A673 (cell line): ENCODE results near the gene PVR.

ENCODE experiments used
- EZH2 ChIP-seq: fragments of 200-600 bp; sonication (generic); IDR thresholded peaks from 2 replicates; pipeline ENCODE4 v1.6.1; 2017; ENCODE audit warnings: borderline replicate concordance, low read depth, mild to moderate bottlenecking, mixed read lengths, antibody characterized with exemption, low read length; ENCODE audit not compliant: poor library complexity, severe bottlenecking
- TF ChIP-seq, protein P1 (sequence below): fragments of 300-800, 200-600 bp; sonication (generic); conservative IDR thresholded peaks from 2 replicates; pipeline ENCODE4 v1.5.1; 2017; ENCODE audit warnings: low read depth, mild to moderate bottlenecking, antibody characterized with exemption, low read length, moderate library complexity, mixed read lengths

DNA sequence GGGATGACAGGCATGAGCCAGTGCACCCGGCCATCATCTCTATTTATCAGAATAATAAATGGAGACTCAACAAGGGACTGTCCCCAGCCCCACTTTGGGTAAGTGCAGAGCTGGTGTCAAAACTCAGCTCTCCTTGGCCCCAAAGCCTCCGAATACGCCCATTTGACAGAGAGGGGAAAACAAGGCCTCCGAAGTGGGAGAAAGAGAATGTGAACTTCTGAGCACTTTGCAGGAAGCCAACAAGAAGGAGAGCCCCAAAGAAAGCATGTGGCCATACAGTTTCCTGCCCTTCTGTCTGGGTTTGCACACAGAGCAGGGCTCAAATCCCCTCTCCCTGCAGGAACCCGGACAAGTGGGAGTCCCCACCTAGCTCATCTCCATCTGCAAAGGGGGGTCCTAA is 56.8 kb downstream of the PVR start:
- TF ChIP-seq, protein P1, sequence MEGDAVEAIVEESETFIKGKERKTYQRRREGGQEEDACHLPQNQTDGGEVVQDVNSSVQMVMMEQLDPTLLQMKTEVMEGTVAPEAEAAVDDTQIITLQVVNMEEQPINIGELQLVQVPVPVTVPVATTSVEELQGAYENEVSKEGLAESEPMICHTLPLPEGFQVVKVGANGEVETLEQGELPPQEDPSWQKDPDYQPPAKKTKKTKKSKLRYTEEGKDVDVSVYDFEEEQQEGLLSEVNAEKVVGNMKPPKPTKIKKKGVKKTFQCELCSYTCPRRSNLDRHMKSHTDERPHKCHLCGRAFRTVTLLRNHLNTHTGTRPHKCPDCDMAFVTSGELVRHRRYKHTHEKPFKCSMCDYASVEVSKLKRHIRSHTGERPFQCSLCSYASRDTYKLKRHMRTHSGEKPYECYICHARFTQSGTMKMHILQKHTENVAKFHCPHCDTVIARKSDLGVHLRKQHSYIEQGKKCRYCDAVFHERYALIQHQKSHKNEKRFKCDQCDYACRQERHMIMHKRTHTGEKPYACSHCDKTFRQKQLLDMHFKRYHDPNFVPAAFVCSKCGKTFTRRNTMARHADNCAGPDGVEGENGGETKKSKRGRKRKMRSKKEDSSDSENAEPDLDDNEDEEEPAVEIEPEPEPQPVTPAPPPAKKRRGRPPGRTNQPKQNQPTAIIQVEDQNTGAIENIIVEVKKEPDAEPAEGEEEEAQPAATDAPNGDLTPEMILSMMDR, result no peak
- TF ChIP-seq EZH2, result no peak
